Measurements from ENCODE around the gene JAK3. TPM values are rescaled to one million over a fixed set of nuclear protein-coding genes. Genes with fewer than 3 reads are reported as not detected.

JAK3 gene
- total and polyA plus RNA-seq, 4 donors, result 0.87 to 7.1 (median 3.0) TPM

DNA sequence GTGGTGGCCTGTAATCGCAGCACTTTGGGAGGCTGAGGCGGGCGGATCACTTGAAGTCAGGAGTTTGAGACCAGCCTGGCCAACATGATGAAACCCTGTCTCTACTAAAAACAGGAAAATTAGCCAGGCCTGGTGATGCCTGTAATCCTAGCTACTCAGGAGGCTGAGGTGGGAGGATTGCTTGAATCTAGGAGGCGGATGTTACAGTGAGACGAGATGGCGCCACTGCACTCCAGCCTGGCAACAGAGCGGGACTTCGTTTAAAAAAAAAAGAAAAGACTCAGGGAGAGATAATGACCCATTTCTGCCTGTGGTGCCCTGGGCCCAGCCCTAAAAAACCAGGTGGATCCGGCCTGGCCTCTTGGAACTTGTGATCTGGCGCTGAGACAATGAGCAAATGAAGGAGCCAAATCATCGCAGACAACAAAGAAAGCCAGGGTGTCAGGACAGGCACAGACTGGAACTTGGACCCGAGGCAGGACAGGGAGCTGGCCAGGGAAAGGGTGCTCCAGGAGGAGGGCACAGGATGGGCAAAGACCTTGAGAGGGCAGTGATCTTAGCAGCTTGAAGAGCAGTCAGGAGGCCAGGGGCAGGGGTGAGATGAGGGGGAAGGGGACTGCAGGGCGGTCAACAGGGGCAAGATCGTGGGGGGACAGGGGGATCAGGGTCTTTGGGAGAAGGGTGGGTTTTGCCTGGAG, 962 bp upstream of the JAK3 start:
- 85% methylated on average over 14 of the region's 14 CpGs for whole genome bisulfite sequencing
- H3K9me3 ChIP-seq (ENCODE audit: control insufficient read depth in 4 of 4, low read length in 3 of 4), result no peaks in the 10 kb centered on the region
- TF ChIP-seq, protein P1, sequence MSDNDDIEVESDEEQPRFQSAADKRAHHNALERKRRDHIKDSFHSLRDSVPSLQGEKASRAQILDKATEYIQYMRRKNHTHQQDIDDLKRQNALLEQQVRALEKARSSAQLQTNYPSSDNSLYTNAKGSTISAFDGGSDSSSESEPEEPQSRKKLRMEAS (IDR thresholded peaks at IDR 0.05), result no peak
- TF ChIP-seq, protein P2, sequence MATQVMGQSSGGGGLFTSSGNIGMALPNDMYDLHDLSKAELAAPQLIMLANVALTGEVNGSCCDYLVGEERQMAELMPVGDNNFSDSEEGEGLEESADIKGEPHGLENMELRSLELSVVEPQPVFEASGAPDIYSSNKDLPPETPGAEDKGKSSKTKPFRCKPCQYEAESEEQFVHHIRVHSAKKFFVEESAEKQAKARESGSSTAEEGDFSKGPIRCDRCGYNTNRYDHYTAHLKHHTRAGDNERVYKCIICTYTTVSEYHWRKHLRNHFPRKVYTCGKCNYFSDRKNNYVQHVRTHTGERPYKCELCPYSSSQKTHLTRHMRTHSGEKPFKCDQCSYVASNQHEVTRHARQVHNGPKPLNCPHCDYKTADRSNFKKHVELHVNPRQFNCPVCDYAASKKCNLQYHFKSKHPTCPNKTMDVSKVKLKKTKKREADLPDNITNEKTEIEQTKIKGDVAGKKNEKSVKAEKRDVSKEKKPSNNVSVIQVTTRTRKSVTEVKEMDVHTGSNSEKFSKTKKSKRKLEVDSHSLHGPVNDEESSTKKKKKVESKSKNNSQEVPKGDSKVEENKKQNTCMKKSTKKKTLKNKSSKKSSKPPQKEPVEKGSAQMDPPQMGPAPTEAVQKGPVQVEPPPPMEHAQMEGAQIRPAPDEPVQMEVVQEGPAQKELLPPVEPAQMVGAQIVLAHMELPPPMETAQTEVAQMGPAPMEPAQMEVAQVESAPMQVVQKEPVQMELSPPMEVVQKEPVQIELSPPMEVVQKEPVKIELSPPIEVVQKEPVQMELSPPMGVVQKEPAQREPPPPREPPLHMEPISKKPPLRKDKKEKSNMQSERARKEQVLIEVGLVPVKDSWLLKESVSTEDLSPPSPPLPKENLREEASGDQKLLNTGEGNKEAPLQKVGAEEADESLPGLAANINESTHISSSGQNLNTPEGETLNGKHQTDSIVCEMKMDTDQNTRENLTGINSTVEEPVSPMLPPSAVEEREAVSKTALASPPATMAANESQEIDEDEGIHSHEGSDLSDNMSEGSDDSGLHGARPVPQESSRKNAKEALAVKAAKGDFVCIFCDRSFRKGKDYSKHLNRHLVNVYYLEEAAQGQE (IDR thresholded peaks at IDR 0.05), result no peak
- TF ChIP-seq SP1 (IDR thresholded peaks at IDR 0.05) (no peak), RXRA (IDR thresholded peaks at IDR 0.05) (no peak), TAF1 (conservative IDR thresholded peaks at IDR 0.05) (no peak), FOXA2 (IDR thresholded peaks at IDR 0.05) (no peak), JUND (IDR thresholded peaks at IDR 0.05) (no peak), HNF4A (conservative IDR thresholded peaks at IDR 0.05) (no peak), NR2F2 (IDR thresholded peaks at IDR 0.05) (no peak), FOXA1 (IDR thresholded peaks at IDR 0.05) (no peak), RAD21 (IDR thresholded peaks at IDR 0.05) (no peak)
- TF ChIP-seq, protein P3, sequence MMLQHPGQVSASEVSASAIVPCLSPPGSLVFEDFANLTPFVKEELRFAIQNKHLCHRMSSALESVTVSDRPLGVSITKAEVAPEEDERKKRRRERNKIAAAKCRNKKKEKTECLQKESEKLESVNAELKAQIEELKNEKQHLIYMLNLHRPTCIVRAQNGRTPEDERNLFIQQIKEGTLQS (IDR thresholded peaks at IDR 0.05), result no peak
- no peaks in the 10 kb centered on the region for H3K36me3 ChIP-seq (ENCODE audit: control insufficient read depth in 4 of 4, insufficient read depth in 3 of 4, low read depth in 1 of 4, low read length in 3 of 4)
- H3K27ac ChIP-seq (ENCODE audit: low read depth in 1 of 2, low read length in 2 of 2), result no peak overlapping the region
- no peak overlapping the region for H3K9ac ChIP-seq (ENCODE audit: low read depth in 1 of 2, low read length in 2 of 2)
- no peak overlapping the region for H3K4me3 ChIP-seq (ENCODE audit: low read depth in 1 of 3, low read length in 3 of 3)
- H3K27me3 ChIP-seq (ENCODE audit: control insufficient read depth in 4 of 4, insufficient read depth in 4 of 4, low read length in 3 of 4), result no peaks in the 10 kb centered on the region
- no peaks in the 10 kb centered on the region for H3K4me1 ChIP-seq (ENCODE audit: control insufficient read depth in 4 of 4, insufficient read depth in 4 of 4, low read length in 3 of 4)
- DNase-seq (ENCODE audit: low spot score), result no peak

DNA sequence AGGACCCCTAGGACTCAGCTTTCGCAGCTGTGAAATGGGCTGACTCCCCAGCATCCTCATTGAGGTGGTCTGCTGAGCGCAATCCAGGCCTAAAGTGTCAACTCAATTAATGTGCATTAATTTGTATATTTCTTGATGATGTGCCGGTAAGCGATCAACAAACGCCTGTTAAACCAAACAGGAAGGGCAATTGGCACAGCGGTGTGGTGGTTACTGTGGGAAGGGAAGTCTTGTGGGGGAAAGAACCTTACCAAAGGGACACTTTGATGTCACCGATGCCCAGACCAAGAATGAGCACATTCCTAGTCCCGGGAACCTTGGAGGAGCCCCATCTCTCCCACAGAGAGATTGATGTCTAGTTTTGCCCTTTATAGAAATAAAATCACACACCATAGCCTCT, 1.6 kb downstream of the JAK3 start:
- DNase-seq (ENCODE audit: low spot score), result no peak
- Histone ChIP-seq H3K36me3 (ENCODE audit: control insufficient read depth in 4 of 4, insufficient read depth in 3 of 4, low read depth in 1 of 4, low read length in 3 of 4) (peaks cover 0 to 1% (median 0%) of the 10 kb centered on the region in 4 donors), H3K27ac (ENCODE audit: low read depth in 1 of 2, low read length in 2 of 2) (no peak overlapping the region), H3K9ac (ENCODE audit: low read depth in 1 of 2, low read length in 2 of 2) (no peak overlapping the region), H3K4me3 (ENCODE audit: low read depth in 1 of 3, low read length in 3 of 3) (no peak overlapping the region), H3K9me3 (ENCODE audit: control insufficient read depth in 4 of 4, low read length in 3 of 4) (peaks cover 0 to 2% (median 0%) of the 10 kb centered on the region in 4 donors), H3K27me3 (ENCODE audit: control insufficient read depth in 4 of 4, insufficient read depth in 4 of 4, low read length in 3 of 4) (peaks cover 0 to 7% (median 0%) of the 10 kb centered on the region in 4 donors), H3K4me1 (ENCODE audit: control insufficient read depth in 4 of 4, insufficient read depth in 4 of 4, low read length in 3 of 4) (peaks cover 0 to 5% (median 0%) of the 10 kb centered on the region in 4 donors)
- 74% methylated on average over 8 of the region's 8 CpGs for WGBS
- TF ChIP-seq, protein P3 (IDR thresholded peaks at IDR 0.05), result no peak
- TF ChIP-seq, protein P2 (IDR thresholded peaks at IDR 0.05), result no peak
- TF ChIP-seq RXRA (IDR thresholded peaks at IDR 0.05), result no peak
- no peak for TF ChIP-seq RAD21 (IDR thresholded peaks at IDR 0.05)
- no peak for TF ChIP-seq FOXA2 (IDR thresholded peaks at IDR 0.05)
- TF ChIP-seq GABPA (IDR thresholded peaks at IDR 0.05 in 1 of 2, conservative IDR thresholded peaks at IDR 0.05 in 1 of 2), result no peak
- TF ChIP-seq YY1 (IDR thresholded peaks at IDR 0.05), result no peak
- TF ChIP-seq, protein P1 (IDR thresholded peaks at IDR 0.05), result no peak
- TF ChIP-seq, protein P4, sequence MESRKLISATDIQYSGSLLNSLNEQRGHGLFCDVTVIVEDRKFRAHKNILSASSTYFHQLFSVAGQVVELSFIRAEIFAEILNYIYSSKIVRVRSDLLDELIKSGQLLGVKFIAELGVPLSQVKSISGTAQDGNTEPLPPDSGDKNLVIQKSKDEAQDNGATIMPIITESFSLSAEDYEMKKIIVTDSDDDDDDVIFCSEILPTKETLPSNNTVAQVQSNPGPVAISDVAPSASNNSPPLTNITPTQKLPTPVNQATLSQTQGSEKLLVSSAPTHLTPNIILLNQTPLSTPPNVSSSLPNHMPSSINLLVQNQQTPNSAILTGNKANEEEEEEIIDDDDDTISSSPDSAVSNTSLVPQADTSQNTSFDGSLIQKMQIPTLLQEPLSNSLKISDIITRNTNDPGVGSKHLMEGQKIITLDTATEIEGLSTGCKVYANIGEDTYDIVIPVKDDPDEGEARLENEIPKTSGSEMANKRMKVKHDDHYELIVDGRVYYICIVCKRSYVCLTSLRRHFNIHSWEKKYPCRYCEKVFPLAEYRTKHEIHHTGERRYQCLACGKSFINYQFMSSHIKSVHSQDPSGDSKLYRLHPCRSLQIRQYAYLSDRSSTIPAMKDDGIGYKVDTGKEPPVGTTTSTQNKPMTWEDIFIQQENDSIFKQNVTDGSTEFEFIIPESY (IDR thresholded peaks at IDR 0.05), result no peak
- TF ChIP-seq, protein P5, sequence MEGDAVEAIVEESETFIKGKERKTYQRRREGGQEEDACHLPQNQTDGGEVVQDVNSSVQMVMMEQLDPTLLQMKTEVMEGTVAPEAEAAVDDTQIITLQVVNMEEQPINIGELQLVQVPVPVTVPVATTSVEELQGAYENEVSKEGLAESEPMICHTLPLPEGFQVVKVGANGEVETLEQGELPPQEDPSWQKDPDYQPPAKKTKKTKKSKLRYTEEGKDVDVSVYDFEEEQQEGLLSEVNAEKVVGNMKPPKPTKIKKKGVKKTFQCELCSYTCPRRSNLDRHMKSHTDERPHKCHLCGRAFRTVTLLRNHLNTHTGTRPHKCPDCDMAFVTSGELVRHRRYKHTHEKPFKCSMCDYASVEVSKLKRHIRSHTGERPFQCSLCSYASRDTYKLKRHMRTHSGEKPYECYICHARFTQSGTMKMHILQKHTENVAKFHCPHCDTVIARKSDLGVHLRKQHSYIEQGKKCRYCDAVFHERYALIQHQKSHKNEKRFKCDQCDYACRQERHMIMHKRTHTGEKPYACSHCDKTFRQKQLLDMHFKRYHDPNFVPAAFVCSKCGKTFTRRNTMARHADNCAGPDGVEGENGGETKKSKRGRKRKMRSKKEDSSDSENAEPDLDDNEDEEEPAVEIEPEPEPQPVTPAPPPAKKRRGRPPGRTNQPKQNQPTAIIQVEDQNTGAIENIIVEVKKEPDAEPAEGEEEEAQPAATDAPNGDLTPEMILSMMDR (IDR thresholded peaks at IDR 0.05; ENCODE audit: low read depth, low read length, missing input control), result no peak
- no peak for TF ChIP-seq TAF1 (conservative IDR thresholded peaks at IDR 0.05)
- TF ChIP-seq SP1 (IDR thresholded peaks at IDR 0.05), result no peak
- TF ChIP-seq JUND (IDR thresholded peaks at IDR 0.05), result no peak
- TF ChIP-seq EGR1 (IDR thresholded peaks at IDR 0.05; ENCODE audit: low read depth in 2 of 2), result no peak
- TF ChIP-seq HNF4A (conservative IDR thresholded peaks at IDR 0.05), result no peak
- no peak for TF ChIP-seq NR2F2 (IDR thresholded peaks at IDR 0.05)
- no peak for TF ChIP-seq HNF4G (IDR thresholded peaks at IDR 0.05)
- no peak for TF ChIP-seq FOXA1 (IDR thresholded peaks at IDR 0.05)
